ENCODE measurements around the gene GDPD1.
"Not testable (repeated sequence)": the region's sequence is repeated elsewhere in the genome, so short reads cannot be mapped to it uniquely, and the experiment has no call there.

GDPD1 gene

DNA sequence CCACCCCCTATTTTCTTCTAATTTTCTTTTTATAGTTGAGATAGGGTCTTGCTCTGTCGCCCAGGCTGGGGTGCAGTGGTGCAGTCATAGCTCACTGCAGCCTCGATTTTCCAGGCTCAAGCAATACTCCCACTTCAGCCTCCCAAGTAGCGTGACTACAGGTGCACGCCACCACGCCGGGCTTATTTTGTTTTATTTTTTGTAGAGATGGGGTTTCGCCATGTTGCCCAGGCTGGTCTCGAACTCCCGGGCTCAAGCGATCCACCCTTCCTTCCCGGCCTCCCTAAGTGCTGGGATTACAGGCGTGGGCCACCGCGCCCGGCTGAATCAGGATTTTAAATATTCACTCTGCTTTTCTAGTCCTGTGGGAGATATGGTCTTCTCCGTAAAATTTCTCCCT lies 941 bp upstream of the GDPD1 start:
- no peaks in the 10 kb centered on the region for H3K27me3 Mint-ChIP-seq (ENCODE audit: low read depth)
- H3K4me1 Mint-ChIP-seq (ENCODE audit: low read depth), result peaks cover 12% of the 10 kb centered on the region
- no peak overlapping the region for H3K4me3 Mint-ChIP-seq
- H3K27ac Mint-ChIP-seq, result no peak overlapping the region
- H3K9me3 Mint-ChIP-seq, result no peaks in the 10 kb centered on the region
- H3K36me3 Mint-ChIP-seq (ENCODE audit: low read depth), result peaks cover 3% of the 10 kb centered on the region

DNA sequence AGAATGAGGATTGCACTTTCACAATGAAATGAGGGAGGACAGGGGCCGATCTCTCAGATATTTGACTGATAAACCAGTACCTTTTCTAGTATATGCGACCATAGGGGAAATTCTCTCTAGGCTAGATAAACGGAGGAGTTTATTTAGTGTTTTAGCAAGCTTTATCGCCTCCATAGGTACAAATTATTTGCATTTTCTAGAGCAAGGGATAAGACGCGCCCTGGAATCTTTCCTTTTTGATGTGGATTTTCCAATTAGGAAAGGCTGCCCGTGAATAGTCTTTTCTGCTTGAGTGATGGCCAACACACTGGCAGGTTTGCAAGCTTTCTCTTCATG lies 351 bp upstream of the GDPD1 start:
- Mint-ChIP-seq H3K36me3 (ENCODE audit: low read depth) (peaks cover 3% of the 10 kb centered on the region), H3K27ac (peak overlapping the region; percentile 96), H3K27me3 (ENCODE audit: low read depth) (no peaks in the 10 kb centered on the region), H3K4me3 (peak overlapping the region; percentile 97), H3K4me1 (ENCODE audit: low read depth) (peaks cover 12% of the 10 kb centered on the region), H3K9me3 (no peaks in the 10 kb centered on the region)

GRCh38 chr17:59221159-59221847 lies 992 bp downstream of the GDPD1 start:
- H3K4me1 Mint-ChIP-seq (ENCODE audit: low read depth), result peaks cover 12% of the 10 kb centered on the region
- no peaks in the 10 kb centered on the region for H3K9me3 Mint-ChIP-seq
- H3K27ac Mint-ChIP-seq, result peak overlapping the region; percentile 96
- no peaks in the 10 kb centered on the region for H3K27me3 Mint-ChIP-seq (ENCODE audit: low read depth)
- H3K36me3 Mint-ChIP-seq (ENCODE audit: low read depth), result peaks cover 3% of the 10 kb centered on the region
- peak overlapping the region; percentile 97 for H3K4me3 Mint-ChIP-seq

- no peak overlapping the region for H3K4me3 Mint-ChIP-seq
- peaks cover 3% of the 10 kb centered on the region for H3K36me3 Mint-ChIP-seq (ENCODE audit: low read depth)
- H3K4me1 Mint-ChIP-seq (ENCODE audit: low read depth), result peaks cover 12% of the 10 kb centered on the region
- no peak overlapping the region for H3K27ac Mint-ChIP-seq
- no peaks in the 10 kb centered on the region for H3K27me3 Mint-ChIP-seq (ENCODE audit: low read depth)
- H3K9me3 Mint-ChIP-seq, result no peaks in the 10 kb centered on the region
Measured at GRCh38 chr17:59223813-59224212, 3.5 kb downstream of the GDPD1 start.

DNA sequence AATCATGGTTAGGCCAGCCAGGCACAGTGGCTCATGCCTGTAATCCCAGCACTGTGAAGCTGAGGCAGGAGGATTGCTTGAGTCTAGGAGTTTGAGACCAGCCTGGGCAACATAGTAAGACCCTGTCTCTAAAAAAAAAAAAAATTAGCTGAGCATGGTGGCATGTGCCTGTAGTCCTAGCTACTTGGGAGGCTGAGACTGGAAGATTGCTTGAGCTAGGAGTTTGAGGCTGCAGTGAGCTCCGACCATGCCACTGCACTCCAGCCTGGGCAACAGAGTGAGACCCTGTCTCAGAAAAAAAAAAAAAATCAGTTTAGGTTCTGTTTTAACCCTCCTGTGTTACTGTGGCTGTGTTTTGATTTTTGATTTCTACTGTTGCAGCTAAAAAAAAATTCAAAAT lies 8.3 kb downstream of the GDPD1 start:
- H3K36me3 Mint-ChIP-seq (ENCODE audit: low read depth); H3K27ac Mint-ChIP-seq; H3K9me3 Mint-ChIP-seq; H3K27me3 Mint-ChIP-seq (ENCODE audit: low read depth); H3K4me1 Mint-ChIP-seq (ENCODE audit: low read depth); H3K4me3 Mint-ChIP-seq: not testable (repeated sequence)

DNA sequence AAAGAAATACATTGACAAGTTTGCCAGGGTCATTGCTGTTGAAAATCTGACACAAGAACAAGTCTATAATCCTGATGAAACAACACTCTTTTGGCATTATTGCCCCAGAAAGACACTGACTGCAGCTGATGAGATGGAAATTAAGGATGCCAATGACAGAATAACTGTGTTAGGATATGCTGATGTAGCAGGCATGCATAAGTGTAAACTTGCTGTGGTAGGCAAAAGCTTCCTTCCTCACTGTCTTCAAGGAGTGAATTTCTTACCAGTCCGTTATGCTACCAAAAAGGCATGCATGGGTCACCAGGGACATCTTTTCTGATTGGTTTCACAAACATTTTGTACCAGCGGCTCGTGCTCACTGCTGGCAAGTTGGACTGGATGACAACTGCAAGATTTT lies 10.5 kb downstream of the GDPD1 start:
- Mint-ChIP-seq H3K27ac (no peak overlapping the region), H3K27me3 (ENCODE audit: low read depth) (peaks cover 4% of the 10 kb centered on the region), H3K9me3 (no peaks in the 10 kb centered on the region), H3K36me3 (ENCODE audit: low read depth) (no peaks in the 10 kb centered on the region), H3K4me3 (no peak overlapping the region), H3K4me1 (ENCODE audit: low read depth) (peaks cover 4% of the 10 kb centered on the region)

DNA sequence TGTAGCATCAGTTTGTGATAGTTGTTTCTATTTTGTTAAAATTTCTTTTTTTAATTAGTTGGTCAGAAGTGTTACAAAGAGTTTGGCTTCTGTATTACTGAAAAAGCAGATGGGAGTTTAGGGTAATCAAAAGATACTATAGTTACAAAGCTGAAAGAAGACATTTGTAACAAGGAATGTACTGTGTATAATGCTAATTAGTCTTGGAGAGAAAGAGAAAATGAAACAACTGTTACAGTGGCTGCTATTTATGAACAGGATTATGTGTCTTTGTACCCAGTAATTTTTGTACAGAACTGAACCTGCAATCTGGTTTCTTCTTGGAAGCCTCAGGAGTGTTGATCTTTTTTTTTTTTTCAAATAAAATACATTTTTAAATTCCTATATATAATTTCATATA lies 14.3 kb downstream of the GDPD1 start:
- Mint-ChIP-seq H3K9me3 (no peaks in the 10 kb centered on the region), H3K27ac (no peak overlapping the region), H3K4me3 (no peak overlapping the region), H3K4me1 (ENCODE audit: low read depth) (peaks cover 4% of the 10 kb centered on the region), H3K36me3 (ENCODE audit: low read depth) (no peaks in the 10 kb centered on the region), H3K27me3 (ENCODE audit: low read depth) (peaks cover 4% of the 10 kb centered on the region)

- H3K27me3 Mint-ChIP-seq (ENCODE audit: low read depth), result no peaks in the 10 kb centered on the region
- peaks cover 2% of the 10 kb centered on the region for H3K4me1 Mint-ChIP-seq (ENCODE audit: low read depth)
- H3K36me3 Mint-ChIP-seq (ENCODE audit: low read depth), result no peaks in the 10 kb centered on the region
- no peaks in the 10 kb centered on the region for H3K9me3 Mint-ChIP-seq
- H3K27ac Mint-ChIP-seq, result no peak overlapping the region
- no peak overlapping the region for H3K4me3 Mint-ChIP-seq
Measured at GRCh38 chr17:59238906-59239305, 18.6 kb downstream of the GDPD1 start.

DNA sequence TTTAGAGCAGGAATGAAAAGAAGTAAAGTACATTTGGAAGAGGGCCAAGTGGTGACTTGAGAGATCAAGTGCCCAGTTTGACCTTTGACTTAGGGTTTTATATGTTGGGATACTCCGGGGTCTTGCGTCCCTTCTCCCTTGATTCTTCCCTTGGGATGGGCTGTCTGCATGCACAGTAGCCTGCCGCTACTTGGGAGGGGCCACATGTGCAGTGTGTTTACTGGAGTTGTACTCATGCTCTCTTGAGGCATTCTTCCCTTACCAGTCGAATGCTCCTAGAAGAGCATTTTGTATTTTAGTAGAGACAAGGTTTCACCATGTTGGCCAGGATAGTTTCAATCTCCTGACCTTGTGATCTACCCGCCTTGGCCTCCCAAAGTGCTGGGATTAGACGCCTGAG lies 23.8 kb downstream of the GDPD1 start:
- H3K9me3 Mint-ChIP-seq, result no peaks in the 10 kb centered on the region
- no peak overlapping the region for H3K27ac Mint-ChIP-seq
- H3K36me3 Mint-ChIP-seq (ENCODE audit: low read depth), result no peaks in the 10 kb centered on the region
- H3K27me3 Mint-ChIP-seq (ENCODE audit: low read depth), result no peaks in the 10 kb centered on the region
- H3K4me1 Mint-ChIP-seq (ENCODE audit: low read depth), result no peaks in the 10 kb centered on the region
- H3K4me3 Mint-ChIP-seq, result no peak overlapping the region

- Mint-ChIP-seq H3K4me1 (ENCODE audit: low read depth) (peaks cover 1% of the 10 kb centered on the region), H3K9me3 (no peaks in the 10 kb centered on the region), H3K27me3 (ENCODE audit: low read depth) (no peaks in the 10 kb centered on the region), H3K36me3 (ENCODE audit: low read depth) (no peaks in the 10 kb centered on the region), H3K4me3 (no peak overlapping the region), H3K27ac (no peak overlapping the region)
Measured at GRCh38 chr17:59254742-59255141, 34.4 kb downstream of the GDPD1 start.

DNA sequence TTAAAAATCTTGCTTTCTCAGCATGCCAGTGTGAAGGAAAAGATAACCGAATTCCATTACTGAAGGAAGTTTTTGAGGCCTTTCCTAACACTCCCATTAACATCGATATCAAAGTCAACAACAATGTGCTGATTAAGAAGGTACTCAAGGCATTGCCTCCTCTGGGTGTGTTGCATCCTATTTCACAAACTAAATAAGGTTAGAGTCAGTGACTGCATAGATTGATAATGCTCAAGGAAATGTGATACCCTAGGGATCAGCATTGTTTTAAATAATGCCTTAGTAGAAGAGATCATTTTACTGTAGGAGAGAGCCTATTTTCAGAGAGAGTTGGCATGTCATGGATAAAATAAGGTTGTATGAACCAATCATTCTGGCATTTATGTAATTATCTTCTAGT lies 36.8 kb downstream of the GDPD1 start:
- no peaks in the 10 kb centered on the region for H3K9me3 Mint-ChIP-seq
- no peak overlapping the region for H3K4me3 Mint-ChIP-seq
- H3K36me3 Mint-ChIP-seq (ENCODE audit: low read depth), result no peaks in the 10 kb centered on the region
- peaks cover 1% of the 10 kb centered on the region for H3K4me1 Mint-ChIP-seq (ENCODE audit: low read depth)
- no peak overlapping the region for H3K27ac Mint-ChIP-seq
- H3K27me3 Mint-ChIP-seq (ENCODE audit: low read depth), result no peaks in the 10 kb centered on the region

- H3K27ac Mint-ChIP-seq, result no peak overlapping the region
- no peaks in the 10 kb centered on the region for H3K4me1 Mint-ChIP-seq (ENCODE audit: low read depth)
- H3K4me3 Mint-ChIP-seq, result no peak overlapping the region
- no peaks in the 10 kb centered on the region for H3K27me3 Mint-ChIP-seq (ENCODE audit: low read depth)
- H3K36me3 Mint-ChIP-seq (ENCODE audit: low read depth), result no peaks in the 10 kb centered on the region
- H3K9me3 Mint-ChIP-seq, result no peaks in the 10 kb centered on the region
Measured at GRCh38 chr17:59260722-59261121, 40.4 kb downstream of the GDPD1 start.

GRCh38 chr17:59266745-59267144 lies 46.4 kb downstream of the GDPD1 start:
- Mint-ChIP-seq H3K4me1 (ENCODE audit: low read depth) (no peaks in the 10 kb centered on the region), H3K4me3 (no peak overlapping the region), H3K27me3 (ENCODE audit: low read depth) (no peaks in the 10 kb centered on the region), H3K36me3 (ENCODE audit: low read depth) (no peaks in the 10 kb centered on the region), H3K27ac (no peak overlapping the region), H3K9me3 (no peaks in the 10 kb centered on the region)

DNA sequence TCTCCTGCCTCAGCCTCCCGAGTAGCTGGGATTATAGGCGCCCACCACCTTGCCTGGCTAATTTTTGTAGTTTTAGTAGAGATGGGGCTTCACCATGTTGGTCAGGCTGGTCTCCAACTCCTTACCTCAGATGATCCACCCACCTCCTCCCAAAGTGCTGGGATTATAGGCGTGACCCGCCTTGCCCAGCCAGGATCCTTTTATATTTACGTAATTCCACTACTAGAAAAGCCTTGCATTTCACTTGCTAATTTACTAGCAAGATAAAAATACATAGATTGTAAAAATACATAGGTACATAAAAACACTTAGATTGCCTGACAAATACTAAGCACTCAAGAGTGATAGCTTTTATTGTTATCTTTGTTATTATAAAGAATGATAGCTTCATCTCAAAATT lies 47.5 kb downstream of the GDPD1 start:
- Mint-ChIP-seq H3K27me3 (ENCODE audit: low read depth) (no peaks in the 10 kb centered on the region), H3K27ac (no peak overlapping the region), H3K4me3 (no peak overlapping the region), H3K36me3 (ENCODE audit: low read depth) (no peaks in the 10 kb centered on the region), H3K4me1 (ENCODE audit: low read depth) (no peaks in the 10 kb centered on the region), H3K9me3 (no peaks in the 10 kb centered on the region)

DNA sequence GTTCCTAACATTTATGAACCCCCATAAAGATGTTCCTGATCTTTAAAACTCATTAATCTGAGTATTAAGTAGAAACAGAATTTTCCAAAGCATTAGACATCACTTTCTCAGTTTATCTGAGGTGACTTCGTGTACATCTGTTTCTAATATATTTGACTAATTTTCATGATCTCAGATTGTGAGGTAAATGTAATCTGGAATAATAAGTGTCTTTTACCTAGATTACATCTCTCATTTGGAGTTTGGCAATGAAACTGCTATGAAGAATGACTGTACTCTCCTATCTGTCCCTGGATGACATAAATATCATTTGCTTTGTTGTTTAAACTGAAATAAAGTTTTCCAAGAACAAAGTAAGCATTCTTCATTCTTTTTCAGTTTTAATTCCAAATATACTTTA lies 55.3 kb downstream of the GDPD1 start:
- Mint-ChIP-seq H3K4me3 (no peak overlapping the region), H3K36me3 (ENCODE audit: low read depth) (no peaks in the 10 kb centered on the region), H3K9me3 (no peaks in the 10 kb centered on the region), H3K27me3 (ENCODE audit: low read depth) (no peaks in the 10 kb centered on the region), H3K4me1 (ENCODE audit: low read depth) (no peaks in the 10 kb centered on the region), H3K27ac (no peak overlapping the region)

GRCh38 chr17:59277031-59277430 lies 56.7 kb downstream of the GDPD1 start:
- Mint-ChIP-seq H3K4me1 (ENCODE audit: low read depth) (no peaks in the 10 kb centered on the region), H3K9me3 (no peaks in the 10 kb centered on the region), H3K27ac (no peak overlapping the region), H3K36me3 (ENCODE audit: low read depth) (no peaks in the 10 kb centered on the region), H3K27me3 (ENCODE audit: low read depth) (no peaks in the 10 kb centered on the region), H3K4me3 (no peak overlapping the region)

Data from T-helper 1 cell treated with Interleukin-12 subunit alpha and Interleukin-12 subunit beta and Interleukin-4 antibody, amounts not matched to agents 30 μg/mL and 1 μg/mL, for 36 hours (primary cell).